OCI-M1 (cell line): Measurements from ENCODE around the gene ZG16.
"Not testable (repeated sequence)": the region's sequence is repeated elsewhere in the genome, so short reads cannot be mapped to it uniquely, and the experiment has no call there.

ENCODE experiments used
- DNase-seq: peaks from one replicate; lab custom pipeline; 2025; lab: John Stamatoyannopoulos, UW

Gene ZG16, protein sequence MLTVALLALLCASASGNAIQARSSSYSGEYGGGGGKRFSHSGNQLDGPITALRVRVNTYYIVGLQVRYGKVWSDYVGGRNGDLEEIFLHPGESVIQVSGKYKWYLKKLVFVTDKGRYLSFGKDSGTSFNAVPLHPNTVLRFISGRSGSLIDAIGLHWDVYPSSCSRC

DNA sequence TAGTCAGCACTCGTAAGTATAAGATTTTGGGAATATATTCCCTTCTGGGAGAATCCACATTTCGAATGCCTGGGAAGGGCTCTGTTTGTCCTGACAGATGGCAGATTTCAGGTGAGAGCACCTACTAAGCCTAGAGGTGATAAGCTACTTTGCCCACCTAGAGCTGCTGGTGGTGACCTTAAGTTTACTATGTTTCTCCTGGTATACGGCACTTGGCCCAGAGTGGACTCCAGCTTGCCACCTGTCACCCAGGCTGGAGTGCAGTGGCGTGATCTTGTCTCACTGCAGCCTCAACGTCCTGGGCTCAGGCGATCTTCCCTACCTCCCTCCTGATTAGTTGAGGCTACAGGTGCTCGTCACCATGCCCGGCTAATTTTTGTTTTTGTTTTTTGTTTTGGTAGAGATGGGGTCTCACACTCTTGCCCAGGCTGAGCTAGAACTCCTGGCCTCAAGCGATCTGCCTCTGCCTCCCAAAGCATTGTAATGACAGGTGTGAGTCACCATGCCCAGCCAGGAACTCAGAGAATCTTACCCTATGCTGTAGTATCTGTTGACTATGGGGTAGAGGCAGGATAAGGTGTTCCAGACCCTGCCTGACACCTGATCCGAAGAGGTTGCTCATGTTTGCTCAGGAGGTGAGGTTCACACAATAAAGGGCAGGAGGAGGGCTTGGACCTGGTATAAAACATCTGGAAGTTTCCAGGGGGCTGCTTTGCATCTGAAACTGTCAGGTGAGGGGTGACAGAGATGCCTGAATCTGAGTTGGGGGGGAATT is at the start of gene ZG16:
Gene ZG16, plus strand, starts transcription at position 681 of the 775 bp plus-strand sequence. CDS start 1,011 bp downstream, outside the sequence.
- DNase-seq = no peak

DNA sequence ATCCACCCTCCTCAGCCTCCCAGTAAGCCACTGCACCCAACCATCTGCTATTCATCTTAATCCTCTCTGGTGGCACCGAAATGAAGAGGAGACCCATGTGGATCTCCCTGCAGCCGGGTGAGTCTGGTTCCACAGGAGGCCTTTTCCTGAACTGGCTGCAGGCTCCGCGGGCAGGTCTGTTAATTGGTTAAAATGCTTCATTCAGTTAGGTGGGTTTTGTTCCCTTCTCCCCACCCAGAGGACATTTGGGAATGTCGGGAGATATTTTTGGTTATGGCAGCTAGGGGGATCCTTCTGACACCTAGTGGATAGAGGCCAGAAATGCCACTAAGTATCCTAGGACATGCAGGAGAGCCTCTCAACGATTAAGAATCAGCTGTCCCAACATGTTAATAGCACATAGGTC is 48.9 kb upstream of the ZG16 start:
- peak; percentile 70 for DNase-seq

DNA sequence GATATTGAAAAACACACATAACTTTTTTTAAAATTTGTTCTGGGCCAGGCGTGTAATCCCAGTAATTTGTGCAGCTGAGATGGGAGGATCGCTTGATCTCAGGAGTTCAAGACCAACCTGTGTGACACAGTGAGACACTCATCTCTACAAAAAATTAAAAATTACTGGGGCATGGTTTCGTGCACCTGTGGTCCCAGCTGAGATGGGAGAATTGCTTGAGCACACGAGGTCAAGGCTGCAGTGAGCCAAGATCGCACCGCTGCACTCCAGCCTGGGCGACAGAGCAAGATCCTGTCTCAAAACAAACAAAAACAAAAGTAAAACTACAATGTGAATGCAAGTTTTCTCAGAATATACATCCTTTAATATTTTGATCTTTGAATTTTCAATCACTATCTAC is 47.4 kb upstream of the ZG16 start:
- no peak for DNase-seq

DNA sequence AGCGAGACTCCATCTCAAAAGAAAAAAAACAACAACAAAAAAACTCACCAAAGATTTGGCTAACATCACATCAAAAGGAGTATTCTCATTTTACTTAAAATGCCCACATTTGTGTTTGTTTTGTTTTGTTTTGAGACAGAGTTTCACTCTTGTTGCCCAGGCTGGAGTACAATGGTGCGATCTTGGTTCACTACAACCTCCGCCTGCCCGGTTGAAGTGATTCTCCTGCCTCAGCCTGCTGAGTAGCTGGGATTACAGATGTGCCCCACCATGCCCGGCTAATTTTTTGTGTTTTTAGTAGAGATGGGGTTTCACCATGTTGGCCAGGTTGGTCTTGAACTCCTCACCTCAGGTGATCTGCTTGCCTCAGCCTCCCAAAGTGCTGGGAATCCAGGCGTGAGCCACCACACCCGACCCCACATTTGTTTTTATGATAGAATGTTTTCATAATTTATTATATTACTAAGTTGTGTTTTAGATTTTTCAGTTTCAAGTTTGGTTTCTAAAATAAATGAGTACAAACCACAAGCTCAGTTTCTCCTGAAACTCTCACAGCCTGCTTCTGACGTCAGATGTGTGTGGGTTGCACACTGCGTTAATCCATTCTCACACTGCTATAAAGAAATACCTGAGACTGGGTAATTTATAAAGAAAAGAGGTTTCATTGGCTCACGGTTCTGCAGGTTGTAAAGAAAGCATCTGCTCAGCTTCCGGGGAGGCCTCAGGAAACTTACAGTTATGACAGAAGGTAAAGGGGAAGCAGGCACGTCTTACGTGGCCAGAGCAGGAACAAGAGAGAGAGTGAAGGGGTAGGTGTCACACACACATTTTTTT is 46.1 kb upstream of the ZG16 start:
- DNase-seq = not testable (repeated sequence)

DNA sequence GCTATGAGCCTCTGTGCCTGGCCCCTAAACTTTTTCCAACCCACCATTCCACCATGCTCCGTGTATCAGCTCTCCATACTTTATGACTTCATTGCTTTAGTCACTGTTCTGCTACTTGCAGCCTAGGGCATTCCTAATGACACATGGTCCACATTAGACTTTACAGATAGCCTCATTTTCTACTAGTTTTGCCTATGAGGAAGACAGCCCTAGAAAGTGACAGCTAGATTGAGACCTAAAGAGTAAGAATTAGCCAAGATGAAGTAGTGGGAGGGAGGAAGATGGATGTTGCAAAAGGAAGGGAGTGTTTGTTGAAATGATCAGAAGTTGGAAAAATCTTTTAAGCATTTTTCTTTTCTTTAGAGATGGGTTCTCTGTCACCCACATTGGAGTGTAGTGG is 43.3 kb upstream of the ZG16 start:
- DNase-seq = no peak

DNA sequence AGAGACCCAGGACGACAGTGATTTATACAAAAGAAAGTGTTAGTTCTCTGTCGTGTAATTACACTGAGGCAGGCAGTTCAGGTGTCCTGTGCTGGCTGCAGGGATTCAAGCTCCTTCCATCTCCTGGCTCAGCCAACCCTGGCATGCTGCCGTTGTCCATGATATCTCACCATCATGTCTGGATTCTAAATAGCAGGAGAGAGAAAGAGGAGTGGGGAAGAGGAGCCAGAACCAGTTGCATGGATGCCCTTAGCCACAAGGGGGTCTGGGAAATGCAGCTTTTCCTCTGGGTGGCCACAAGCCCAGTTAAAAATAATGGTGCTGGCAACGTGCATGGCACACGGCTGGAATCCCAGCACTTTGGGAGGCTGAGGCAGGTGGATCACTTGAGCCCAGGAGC is 41.9 kb upstream of the ZG16 start:
- no peak for DNase-seq

DNA sequence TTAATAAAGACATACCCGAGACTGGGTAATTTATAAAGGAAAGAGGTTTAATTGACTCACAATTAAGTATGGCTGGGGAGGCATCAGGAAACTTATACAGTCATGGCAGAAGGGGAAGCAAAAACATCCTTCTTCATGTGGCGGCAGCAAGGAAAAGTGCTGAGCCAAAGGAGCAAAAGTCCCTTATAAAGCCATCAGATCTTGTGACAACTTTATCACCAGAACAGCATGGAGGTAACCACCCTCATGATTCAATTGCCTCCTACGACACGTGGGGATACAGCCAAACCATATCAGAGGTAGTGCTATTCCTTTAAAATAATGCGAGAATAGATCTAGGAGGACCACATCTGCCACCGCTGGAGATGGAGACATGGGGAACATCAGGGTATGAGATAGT is 41.3 kb upstream of the ZG16 start:
- no peak for DNase-seq

DNA sequence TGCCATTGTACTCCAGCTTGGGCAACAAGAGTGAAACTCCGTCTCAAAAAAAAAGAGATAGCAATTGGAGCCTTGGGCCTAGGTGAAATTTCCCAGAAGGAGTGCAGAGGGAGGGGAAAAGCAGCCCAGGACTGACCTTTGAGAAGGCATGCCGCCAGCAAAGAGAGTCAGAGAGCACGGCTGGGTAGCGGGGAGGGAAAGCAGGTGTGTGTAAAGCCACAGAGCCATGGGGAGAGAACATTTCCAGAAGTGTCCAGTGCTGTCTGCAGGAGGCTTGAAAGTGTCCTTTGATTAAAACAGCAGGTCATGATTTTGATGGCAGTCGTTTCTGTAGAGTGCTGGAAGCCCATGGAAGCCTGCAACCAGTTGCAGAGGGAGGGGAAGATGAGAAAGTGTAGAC is 40.3 kb upstream of the ZG16 start:
- no peak for DNase-seq

DNA sequence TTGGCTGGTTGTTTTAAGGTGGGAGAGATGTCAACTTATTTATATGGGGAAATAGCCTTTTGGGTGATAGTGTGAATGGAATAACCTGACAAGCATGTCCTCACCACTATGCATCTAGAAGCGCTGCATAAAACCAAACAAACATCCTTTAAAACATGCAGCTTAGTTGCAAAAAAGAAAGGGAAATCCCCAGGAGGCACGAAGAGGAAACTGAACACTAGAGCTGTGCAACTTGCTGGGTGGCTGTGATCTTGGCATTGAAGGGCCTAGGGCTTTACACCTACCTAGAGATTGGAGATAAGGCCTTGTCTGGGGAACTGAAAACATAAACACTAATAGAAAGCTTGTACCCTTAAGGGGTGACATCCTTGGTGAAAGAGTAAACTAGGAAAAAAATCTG is 39.5 kb upstream of the ZG16 start:
- DNase-seq = no peak

DNA sequence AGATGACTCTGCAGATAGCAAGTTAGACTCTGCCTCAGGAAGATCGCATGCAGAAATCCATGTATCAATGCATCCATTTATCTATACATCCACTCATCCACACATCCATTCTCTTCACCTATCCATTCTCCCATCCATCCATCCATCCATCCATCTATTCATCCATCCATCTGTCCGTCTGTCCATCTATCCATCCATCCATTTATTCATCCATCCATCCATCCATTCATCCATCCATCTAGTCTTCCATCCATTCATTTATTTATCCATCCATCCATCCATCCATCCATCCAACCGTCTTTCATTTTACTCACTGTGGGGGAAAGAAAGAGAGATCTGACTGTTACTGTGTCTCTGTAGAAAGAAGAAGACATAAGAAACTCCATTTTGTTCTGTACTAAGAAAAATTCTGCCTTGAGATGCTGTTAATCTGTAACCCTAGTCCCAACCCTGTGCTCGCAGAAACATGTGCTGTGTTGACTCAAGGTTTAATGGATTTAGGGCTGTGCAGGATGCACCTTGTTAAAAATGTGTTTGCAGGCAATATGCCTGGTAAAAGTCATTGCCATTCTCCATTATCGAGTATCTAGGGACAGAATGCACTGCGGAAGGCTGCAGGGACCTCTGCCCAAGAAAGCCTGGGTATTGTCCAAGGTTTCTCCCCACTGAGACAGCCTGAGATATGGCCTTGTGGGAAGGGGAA is 38.0 kb upstream of the ZG16 start:
- DNase-seq = not testable (repeated sequence)

DNA sequence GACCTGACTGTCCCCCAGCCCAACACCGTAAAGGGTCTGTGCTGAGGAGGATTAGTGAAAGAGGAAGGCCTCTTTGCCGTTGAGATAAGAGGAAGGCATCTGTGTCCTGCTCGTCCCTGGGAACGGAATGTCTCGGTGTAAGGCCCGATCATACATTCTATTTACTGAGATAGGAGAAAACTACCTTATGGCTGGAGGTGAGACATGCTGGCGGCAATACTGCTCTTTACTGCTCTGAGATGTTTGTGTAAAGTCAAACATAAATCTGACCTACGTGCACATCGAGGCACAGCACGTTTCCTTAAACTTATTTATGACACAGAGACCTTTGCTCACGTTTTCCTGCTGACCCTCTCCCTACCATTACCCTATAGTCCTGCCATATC is 37.4 kb upstream of the ZG16 start:
- DNase-seq = peak; percentile 53

DNA sequence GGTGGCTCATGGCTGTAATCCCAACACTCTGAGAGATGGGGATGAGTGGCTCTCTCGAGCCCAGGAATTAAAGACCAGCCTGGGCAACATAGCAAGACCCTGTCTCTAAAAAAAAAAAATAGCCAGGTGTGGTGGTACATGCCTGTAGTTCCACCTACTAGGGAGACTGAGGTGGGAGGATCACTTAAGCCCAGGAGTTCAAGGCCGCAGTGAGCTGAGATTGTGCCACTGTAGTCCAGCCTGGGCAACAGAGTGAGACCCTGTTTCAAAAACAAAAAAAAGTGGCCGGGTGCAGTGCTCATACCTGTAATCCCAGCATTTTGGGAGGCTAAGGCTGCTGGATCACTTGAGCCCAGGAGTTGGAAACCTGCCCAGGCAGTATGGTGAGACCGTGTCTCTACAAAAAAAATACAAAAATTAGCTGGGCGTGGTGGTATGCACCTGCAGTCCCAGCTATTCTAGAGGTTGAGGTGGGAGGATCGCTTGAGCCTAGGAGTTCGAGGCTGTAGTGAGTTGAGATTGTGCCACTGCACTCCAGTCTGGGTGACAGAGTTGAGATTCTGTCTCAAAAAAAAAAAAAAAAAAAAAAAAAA is 35.3 kb upstream of the ZG16 start:
- DNase-seq = no peak

DNA sequence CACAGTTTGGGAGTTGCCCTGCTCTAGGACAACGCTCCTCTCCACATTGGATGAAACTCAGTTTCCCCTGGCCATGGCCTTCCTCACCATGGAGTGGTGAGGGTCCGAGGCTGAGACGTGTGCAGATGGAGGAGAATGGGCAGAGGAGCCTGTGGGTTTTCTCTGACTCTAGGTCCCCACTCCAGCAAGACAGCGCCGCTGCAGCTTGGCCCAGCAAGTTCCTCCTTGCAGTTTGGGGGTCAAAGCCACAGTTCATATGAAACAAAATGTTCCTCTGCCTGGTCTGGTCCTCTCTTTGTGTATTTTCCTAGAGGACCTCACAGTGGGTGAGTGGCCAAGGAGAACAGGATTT is 34.6 kb upstream of the ZG16 start:
- DNase-seq = no peak

DNA sequence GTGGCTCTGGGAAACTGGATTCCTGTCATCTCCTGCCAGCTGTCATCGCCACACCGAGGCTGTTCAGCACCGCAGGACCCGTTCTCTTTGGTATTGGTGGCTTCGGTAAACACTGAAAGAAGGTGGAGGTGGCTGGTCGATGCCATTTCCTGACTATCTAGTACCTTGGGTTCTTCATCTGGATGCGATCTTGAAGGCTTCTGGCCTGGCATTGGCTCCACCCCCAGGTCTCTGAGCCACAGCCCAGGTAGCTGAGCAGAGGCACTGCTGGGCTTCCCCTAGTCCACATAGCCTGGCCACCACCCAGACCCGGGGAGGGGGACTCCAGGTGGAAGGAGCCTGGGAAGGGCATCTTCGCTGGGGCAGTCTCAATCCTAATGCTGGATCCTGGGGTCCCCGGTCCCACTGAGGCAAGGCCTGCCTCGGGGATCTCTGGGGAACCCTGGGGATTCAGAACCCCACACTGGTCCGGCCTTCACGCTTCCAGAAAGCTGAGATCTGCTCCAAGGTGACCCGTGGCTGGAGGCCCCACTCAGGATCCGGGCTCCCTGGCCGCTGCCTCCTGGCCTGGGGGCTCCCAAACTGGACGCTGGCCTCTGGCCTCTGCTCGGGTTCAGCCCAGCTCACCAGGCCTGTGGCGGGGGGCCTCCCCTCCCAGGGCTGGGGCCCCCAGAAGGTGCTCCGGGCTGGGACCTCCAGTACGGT is 34.1 kb upstream of the ZG16 start:
- no peak for DNase-seq

DNA sequence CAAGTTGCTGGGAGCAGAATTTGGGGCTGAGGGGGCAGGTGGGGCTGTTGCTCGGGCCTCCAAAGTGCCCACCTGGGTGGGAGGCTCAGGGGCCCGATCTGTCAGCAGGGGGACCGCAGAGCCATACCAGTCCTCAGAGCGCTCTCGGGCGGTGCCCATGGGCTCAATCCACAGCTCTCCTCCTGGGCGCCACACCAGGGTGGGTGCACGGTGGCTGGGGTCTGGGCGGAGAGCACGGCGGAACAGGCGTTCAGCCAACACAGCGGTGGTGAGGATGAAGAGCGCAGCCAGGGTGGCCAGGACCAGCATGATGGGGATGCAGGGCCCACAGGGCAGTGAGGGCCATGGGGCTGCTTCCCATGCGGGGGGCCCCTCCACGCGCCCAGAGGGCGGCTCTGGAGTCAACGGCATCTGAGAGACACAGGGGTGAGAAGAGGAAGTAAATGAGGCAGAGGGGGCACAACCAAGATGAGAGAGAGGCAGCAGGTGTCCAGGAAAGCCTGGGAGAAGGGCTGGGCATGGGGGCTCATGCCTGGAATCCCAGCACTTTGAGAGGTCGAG is 33.4 kb upstream of the ZG16 start:
- no peak for DNase-seq

DNA sequence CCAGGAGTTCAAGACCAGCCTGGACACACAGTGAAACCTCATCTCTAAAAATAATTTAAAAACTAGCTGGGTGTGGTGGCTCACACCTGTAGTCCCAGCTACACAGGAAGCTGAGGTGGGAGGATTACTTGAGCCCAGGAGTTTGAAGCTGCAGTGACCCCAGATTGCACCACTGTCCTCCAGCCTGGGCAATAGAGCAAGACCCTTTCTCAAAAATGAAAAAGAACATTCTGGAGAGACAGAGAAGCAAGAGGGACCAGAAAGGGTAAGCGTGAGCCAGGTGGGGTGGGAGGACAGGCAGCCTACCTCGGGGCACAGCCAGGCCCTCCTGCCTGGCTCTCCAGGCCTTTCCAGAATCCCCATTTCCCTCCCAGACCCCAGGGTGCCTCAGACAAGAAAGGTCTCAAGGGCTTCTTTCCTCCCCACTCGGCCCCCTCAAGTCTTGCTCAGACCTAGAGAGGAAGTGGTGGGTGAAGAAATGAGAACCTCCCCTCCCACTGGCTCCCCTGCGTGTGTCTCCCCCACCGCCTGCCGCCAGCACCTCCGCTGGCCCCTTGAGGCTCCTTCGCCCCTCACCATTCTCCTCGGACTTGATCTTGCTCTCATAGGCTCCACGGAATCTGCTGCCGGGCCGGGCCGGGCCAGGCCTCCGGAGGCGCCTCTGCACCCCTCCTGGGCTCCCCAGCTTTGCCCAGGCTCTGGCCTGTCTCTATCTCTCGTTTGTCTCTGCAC is 32.8 kb upstream of the ZG16 start:
- DNase-seq = no peak

DNA sequence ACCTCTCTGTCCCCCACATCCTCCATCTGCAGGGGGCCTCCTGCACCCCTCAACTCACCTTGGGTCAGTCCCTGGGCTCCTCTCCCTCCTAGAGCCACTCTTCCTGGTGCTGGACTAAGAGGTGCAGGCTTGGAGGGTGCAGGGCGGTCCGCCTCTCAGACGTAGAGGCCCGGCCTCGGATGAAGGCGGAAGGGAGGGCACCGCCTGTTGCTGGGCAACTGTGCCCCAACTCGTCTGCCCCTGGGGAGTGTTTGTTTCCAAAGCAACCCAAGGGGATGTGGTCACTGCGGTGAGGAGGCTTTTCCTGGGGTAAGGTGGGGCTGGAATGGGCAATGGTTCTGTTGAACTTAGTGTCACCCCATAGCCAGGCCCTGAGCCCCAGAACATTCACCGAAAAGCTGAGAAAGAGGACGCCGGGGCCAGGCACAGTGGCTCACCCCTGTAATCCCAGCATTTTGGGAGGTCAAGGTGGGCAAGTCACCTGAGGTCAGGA is 32.2 kb upstream of the ZG16 start, which contains the start of gene C16orf54:
Gene C16orf54, minus strand, starts transcription at position 138 of the 493 bp plus-strand sequence. CDS start 1,039 bp downstream, outside the sequence.
- peak; percentile 48 for DNase-seq

DNA sequence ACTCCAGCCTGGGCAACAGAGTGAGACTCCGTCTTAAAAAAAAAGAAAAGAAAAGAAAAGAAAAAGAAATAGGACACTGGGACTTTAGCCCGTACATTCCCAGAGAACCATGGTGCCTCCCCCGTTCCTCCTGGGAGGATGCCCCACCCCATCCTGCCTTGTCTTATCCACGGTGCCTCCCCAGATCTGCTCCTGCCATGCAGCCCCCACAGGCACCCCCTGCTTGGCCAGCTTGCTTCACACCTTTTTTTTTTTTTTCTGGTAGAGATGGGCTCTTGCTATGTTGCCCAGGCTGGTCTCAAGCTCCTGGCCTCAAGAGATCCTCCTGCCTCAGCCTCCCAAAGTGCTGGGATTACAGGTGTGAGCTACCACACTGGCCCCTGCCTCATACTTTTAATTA is 31.5 kb upstream of the ZG16 start:
- not testable (repeated sequence) for DNase-seq

DNA sequence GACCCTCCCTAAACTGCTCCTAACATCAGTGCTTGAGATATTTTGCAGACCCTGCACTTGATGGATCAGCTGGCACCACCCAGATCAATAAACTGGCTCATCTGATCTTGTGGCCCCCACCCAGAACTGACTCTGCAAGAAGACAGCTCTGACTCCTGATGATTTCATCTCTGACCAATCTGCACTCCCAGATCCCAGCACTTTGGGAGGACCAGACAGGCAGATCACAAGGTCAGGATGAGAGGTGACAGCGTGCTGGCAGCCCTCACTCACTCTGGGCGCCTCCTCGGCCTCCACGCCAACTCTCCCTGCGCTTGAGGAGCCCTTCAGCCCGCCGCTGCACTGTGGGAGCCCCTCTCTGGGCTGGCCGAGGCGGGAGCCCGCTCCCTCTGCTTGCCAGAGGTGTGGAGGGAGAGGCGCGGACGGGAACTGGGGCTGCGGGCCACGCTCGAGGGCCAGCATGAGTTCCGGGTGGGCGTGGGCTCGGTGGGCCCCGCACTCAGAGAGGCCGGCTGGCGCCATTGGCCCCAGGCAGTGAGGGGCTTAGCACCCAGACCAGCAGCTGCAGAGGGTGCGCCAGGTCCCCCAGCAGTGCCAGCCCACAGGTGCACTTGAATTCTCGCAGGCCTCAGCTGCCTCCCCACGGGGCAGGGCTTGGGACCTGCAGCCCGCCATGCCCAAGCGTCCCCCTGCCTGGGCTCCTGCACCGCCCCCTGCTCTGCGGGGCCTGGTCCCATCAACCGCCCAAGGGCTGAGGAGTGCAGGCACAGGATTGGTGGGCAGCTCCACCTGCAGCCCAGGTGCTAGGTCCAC is 29.9 kb upstream of the ZG16 start:
- no peak for DNase-seq
